Keratinocyte (primary cell): ENCODE data around the gene OPTC.
"Not testable (repeated sequence)": the region's sequence is repeated elsewhere in the genome, so short reads cannot be mapped to it uniquely, and the experiment has no call there.

Experiments
- EZH2 ChIP-seq: IDR thresholded peaks from one replicate; pipeline ENCODE4 v1.6.1; 2012; ENCODE audit warnings: inconsistent platforms, mild to moderate bottlenecking, low read length, moderate library complexity
- TF ChIP-seq, protein P1 (sequence below), 3 experiments: IDR thresholded peaks in 1 of 3; conservative IDR thresholded peaks in 1 of 3; optimal IDR thresholded peaks in 1 of 3; 2 replicates in 2 of 3; 3 replicates in 1 of 3; pipeline versions ENCODE3 to v1.5.1; 2011; ENCODE audit warnings: low read length in 3 of 3, mild to moderate bottlenecking in 3 of 3, moderate library complexity in 2 of 3, control low read depth in 1 of 3, inconsistent platforms in 1 of 3; ENCODE audit not compliant: insufficient read depth in 2 of 3; ENCODE audit errors: extremely low read depth in 1 of 3

DNA sequence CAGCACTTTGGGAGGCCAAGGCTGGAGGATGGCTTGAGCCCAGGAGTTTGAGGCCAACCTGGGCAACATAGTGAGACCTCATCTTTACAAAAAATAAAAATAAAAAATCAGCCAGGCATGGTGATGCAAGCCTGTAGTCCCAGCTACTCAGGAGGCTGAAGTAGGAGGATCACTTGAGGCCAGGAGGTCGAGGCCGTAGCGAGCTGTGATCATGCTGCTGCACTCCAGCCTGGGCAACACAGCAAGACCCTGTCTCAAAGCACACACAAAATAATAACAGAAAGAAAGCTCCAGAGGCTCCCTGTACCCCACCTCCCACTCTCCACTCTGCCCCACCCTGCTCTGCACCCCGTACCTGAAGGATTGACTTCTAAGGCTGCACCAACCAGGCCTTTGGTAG, 24.2 kb downstream of the OPTC start:
- TF ChIP-seq, protein P1, sequence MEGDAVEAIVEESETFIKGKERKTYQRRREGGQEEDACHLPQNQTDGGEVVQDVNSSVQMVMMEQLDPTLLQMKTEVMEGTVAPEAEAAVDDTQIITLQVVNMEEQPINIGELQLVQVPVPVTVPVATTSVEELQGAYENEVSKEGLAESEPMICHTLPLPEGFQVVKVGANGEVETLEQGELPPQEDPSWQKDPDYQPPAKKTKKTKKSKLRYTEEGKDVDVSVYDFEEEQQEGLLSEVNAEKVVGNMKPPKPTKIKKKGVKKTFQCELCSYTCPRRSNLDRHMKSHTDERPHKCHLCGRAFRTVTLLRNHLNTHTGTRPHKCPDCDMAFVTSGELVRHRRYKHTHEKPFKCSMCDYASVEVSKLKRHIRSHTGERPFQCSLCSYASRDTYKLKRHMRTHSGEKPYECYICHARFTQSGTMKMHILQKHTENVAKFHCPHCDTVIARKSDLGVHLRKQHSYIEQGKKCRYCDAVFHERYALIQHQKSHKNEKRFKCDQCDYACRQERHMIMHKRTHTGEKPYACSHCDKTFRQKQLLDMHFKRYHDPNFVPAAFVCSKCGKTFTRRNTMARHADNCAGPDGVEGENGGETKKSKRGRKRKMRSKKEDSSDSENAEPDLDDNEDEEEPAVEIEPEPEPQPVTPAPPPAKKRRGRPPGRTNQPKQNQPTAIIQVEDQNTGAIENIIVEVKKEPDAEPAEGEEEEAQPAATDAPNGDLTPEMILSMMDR (optimal IDR thresholded peaks at IDR 0.05 in 1 of 3, IDR thresholded peaks at IDR 0.05 in 1 of 3, conservative IDR thresholded peaks at IDR 0.05 in 1 of 3; ENCODE audit: extremely low read depth in 1 of 3, insufficient read depth in 2 of 3, low read length in 3 of 3), result not testable (repeated sequence)
- TF ChIP-seq EZH2, result not testable (repeated sequence)
